Calu3 (cell line): ENCODE measurements around the gene ALDH2. TPM values are rescaled to one million over a fixed set of nuclear protein-coding genes. Genes with fewer than 3 reads are reported as not detected.

Experiments used
- BruUV-seq: library from RNA; stranded (reverse); fragments of 400-500 nt; replicated peaks from 2 replicates; lab custom pipeline; 2021; lab: Mats Ljungman, UMichigan
- CTCF ChIA-PET: fragments of 300-600 bp; sonication (Branson Sonifier 250); formaldehyde crosslinking; loops from one replicate; lab custom pipeline; 2022; ENCODE audit warnings: antibody characterized with exemption; lab: Charles Lee
- DNase-seq: peaks from one replicate; pipeline ENCODE4 v3.0.0; 2022
- H3K27ac Mint-ChIP-seq: one replicate; pipeline ENCODE4 v1.8.0; 2022; ENCODE audit warnings: mixed read lengths; ENCODE audit not compliant: unreplicated experiment
- H3K27me3 Mint-ChIP-seq: one replicate; pipeline ENCODE4 v1.8.0; 2022; ENCODE audit warnings: mixed read lengths; ENCODE audit not compliant: unreplicated experiment
- H3K36me3 Mint-ChIP-seq: one replicate; pipeline ENCODE4 v1.8.0; 2022; ENCODE audit warnings: mild to moderate bottlenecking, moderate library complexity, mixed read lengths; ENCODE audit not compliant: insufficient read depth, unreplicated experiment
- H3K4me1 Mint-ChIP-seq: one replicate; pipeline ENCODE4 v1.8.0; 2022; ENCODE audit warnings: mild to moderate bottlenecking, low read depth, mixed read lengths; ENCODE audit not compliant: unreplicated experiment
- H3K4me3 Mint-ChIP-seq: one replicate; pipeline ENCODE4 v1.8.0; 2022; ENCODE audit warnings: mild to moderate bottlenecking, low read depth, moderate library complexity, mixed read lengths; ENCODE audit not compliant: unreplicated experiment
- H3K9me3 Mint-ChIP-seq: one replicate; pipeline ENCODE4 v1.8.0; 2022; ENCODE audit warnings: low read depth, mixed read lengths; ENCODE audit not compliant: unreplicated experiment
- CTCF ChIP-seq: fragments of 200-600 bp; IDR thresholded peaks from one replicate; pipeline ENCODE4 v1.8.0; 2022; ENCODE audit warnings: antibody characterized with exemption; ENCODE audit not compliant: unreplicated experiment
- intact Hi-C: fragments of 100-400 bp; cut with micrococcal nuclease; formaldehyde crosslinking; loops from one replicate; pipeline ENCODE4 v1.10.0; 2022; ENCODE audit not compliant: unreplicated experiment
- total RNA-seq: library from RNA; stranded (reverse); gene quantifications from 2 replicates; pipeline ENCODE4 v1.2.3, GENCODE V29; 2022

ALDH2 gene
- total RNA-seq, 1 experiment from 2014 or later, result 152 TPM

GRCh38 chr12:111775205-111776193 lies 8.8 kb downstream of the ALDH2 start:
- peak overlapping the region; percentile 63 for H3K4me3 Mint-ChIP-seq
- peak; percentile 76 for DNase-seq
- BruUV-seq, result no TSS peak

GRCh38 chr12:111776836-111777344 lies 10.2 kb downstream of the ALDH2 start:
- no TSS peak for BruUV-seq
- H3K36me3 Mint-ChIP-seq, result peaks cover 40% of the 10 kb centered on the region
- no peak overlapping the region for H3K4me3 Mint-ChIP-seq
- TF ChIP-seq CTCF, result no peak
- H3K27ac Mint-ChIP-seq, result peak overlapping the region; percentile 95
- H3K27me3 Mint-ChIP-seq, result no peaks in the 10 kb centered on the region
- peaks cover 63% of the 10 kb centered on the region for H3K4me1 Mint-ChIP-seq
- CTCF ChIA-PET, result interaction anchor here (0.7 to 1.8 kb wide), 7 partner anchors 9 to 236 kb away, joined by 3 to 19 read pairs (median 4); partner anchors contain the start of genes BRAP and TMEM116
- intact Hi-C loops, result no loop called here
- no peak for DNase-seq
- no peaks in the 10 kb centered on the region for H3K9me3 Mint-ChIP-seq

More at GRCh38 chr12:111775205-111776193, 8.8 kb downstream of the ALDH2 start:
- peaks cover 56% of the 10 kb centered on the region for H3K4me1 Mint-ChIP-seq
- no peaks in the 10 kb centered on the region for H3K9me3 Mint-ChIP-seq
- peak overlapping the region; percentile 87 for H3K27ac Mint-ChIP-seq
- intact Hi-C loops, result no loop called here
- TF ChIP-seq CTCF, result no peak
- H3K36me3 Mint-ChIP-seq, result peaks cover 28% of the 10 kb centered on the region
- no peaks in the 10 kb centered on the region for H3K27me3 Mint-ChIP-seq
- CTCF ChIA-PET, result interaction anchor here (0.5 to 0.9 kb wide), 3 partner anchors 10 to 240 kb away, joined by 3 to 4 read pairs (median 3); no protein-coding TSS in a partner anchor

GRCh38 chr12:111777345-111778045 lies 10.8 kb downstream of the ALDH2 start:
- peak overlapping the region; percentile 61 for H3K4me3 Mint-ChIP-seq
- H3K36me3 Mint-ChIP-seq, result peaks cover 43% of the 10 kb centered on the region
- H3K9me3 Mint-ChIP-seq, result no peaks in the 10 kb centered on the region
- H3K27me3 Mint-ChIP-seq, result no peaks in the 10 kb centered on the region
- H3K4me1 Mint-ChIP-seq, result peaks cover 63% of the 10 kb centered on the region
- CTCF ChIA-PET, result interaction anchor here (0.6 to 1.8 kb wide), 8 partner anchors 9 to 235 kb away, joined by 3 to 19 read pairs (median 4); partner anchors contain the start of genes BRAP and TMEM116
- H3K27ac Mint-ChIP-seq, result peak overlapping the region; percentile 95
- intact Hi-C loops, result no loop called here
- DNase-seq, result peak; percentile 85
- no TSS peak for BruUV-seq
- TF ChIP-seq CTCF, result no peak

GRCh38 chr12:111780166-111780565 lies 13.4 kb downstream of the ALDH2 start:
- intact Hi-C loops, result loop anchor here (10.0 kb wide), 1 partner anchor 95 kb away; the partner anchor contains the start of genes ACAD10 and BRAP
- H3K36me3 Mint-ChIP-seq, result peaks cover 54% of the 10 kb centered on the region
- CTCF ChIA-PET, result interaction anchor here (0.6 kb wide), 1 partner anchor 566 kb away, joined by 4 read pairs; no protein-coding TSS in a partner anchor
- peaks cover 45% of the 10 kb centered on the region for H3K4me1 Mint-ChIP-seq
- no peak for TF ChIP-seq CTCF
- no peak for DNase-seq
- no peaks in the 10 kb centered on the region for H3K9me3 Mint-ChIP-seq
- H3K27me3 Mint-ChIP-seq, result no peaks in the 10 kb centered on the region
- H3K4me3 Mint-ChIP-seq, result peak overlapping the region; percentile 9
- peak overlapping the region; percentile 74 for H3K27ac Mint-ChIP-seq
- TSS peak; percentile 66 for BruUV-seq
